ENCODE measurements around the gene MED9. TPM values are rescaled to one million over a fixed set of nuclear protein-coding genes. Genes with fewer than 3 reads are reported as not detected.

MED9 gene
- total RNA-seq, 2 experiments from 2014 or later: 21.8 to 27.5 TPM

DNA sequence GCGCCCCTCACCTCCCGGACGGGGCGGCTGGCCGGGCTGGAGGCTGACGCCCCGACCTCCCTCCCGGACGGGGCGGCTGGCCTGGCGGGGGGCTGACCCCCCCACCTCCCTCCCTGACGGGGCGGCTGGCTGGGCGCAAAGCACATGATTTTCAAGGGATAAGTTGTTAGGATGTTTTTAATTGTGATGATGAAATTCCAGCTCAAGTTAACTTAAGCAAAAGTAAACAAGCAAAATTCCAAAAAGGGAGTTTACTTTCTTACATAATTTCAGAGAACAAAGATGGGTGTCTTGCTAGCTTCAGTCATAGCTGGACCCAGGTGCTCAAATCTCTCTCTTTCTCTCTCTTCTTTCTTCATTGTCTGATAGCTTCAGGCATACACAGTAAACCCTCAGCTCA lies 33.6 kb upstream of the MED9 start:
- no TSS peak for BruUV-seq (replicated peaks)
- Histone ChIP-seq H3K4me2 (ENCODE audit: low read length) (no peak overlapping the region), H4K20me1 (ENCODE audit: insufficient read depth, low read length) (no peaks in the 10 kb centered on the region), H3K36me3 (ENCODE audit: insufficient read depth, low read length) (no peaks in the 10 kb centered on the region), H3K9me3 (ENCODE audit: low read length) (no peaks in the 10 kb centered on the region), H2AFZ (ENCODE audit: low read length) (no peak overlapping the region), H3K4me3 (ENCODE audit: low read depth, low read length, poor library complexity, severe bottlenecking) (no peak overlapping the region), H3K9me2 (ENCODE audit: insufficient read depth, low read length) (no peaks in the 10 kb centered on the region), H3K4me1 (ENCODE audit: insufficient read depth, low read length, poor library complexity, severe bottlenecking) (peaks cover 11% of the 10 kb centered on the region), H3K27ac (ENCODE audit: low read depth, low read length, poor library complexity, severe bottlenecking) (no peak overlapping the region), H3K79me2 (ENCODE audit: insufficient read depth, low read depth, low read length) (no peaks in the 10 kb centered on the region)
- intact Hi-C loops (cut with micrococcal nuclease; ENCODE audit: unreplicated experiment): no loop called here
- POLR2A ChIA-PET: no interaction called here
- no peak for TF ChIP-seq EZH2phosphoT487 (IDR thresholded peaks at IDR 0.05; ENCODE audit: borderline replicate concordance, low read depth, low read length)
- TF ChIP-seq, protein P1, sequence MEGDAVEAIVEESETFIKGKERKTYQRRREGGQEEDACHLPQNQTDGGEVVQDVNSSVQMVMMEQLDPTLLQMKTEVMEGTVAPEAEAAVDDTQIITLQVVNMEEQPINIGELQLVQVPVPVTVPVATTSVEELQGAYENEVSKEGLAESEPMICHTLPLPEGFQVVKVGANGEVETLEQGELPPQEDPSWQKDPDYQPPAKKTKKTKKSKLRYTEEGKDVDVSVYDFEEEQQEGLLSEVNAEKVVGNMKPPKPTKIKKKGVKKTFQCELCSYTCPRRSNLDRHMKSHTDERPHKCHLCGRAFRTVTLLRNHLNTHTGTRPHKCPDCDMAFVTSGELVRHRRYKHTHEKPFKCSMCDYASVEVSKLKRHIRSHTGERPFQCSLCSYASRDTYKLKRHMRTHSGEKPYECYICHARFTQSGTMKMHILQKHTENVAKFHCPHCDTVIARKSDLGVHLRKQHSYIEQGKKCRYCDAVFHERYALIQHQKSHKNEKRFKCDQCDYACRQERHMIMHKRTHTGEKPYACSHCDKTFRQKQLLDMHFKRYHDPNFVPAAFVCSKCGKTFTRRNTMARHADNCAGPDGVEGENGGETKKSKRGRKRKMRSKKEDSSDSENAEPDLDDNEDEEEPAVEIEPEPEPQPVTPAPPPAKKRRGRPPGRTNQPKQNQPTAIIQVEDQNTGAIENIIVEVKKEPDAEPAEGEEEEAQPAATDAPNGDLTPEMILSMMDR (conservative IDR thresholded peaks at IDR 0.05; ENCODE audit: low read length): no peak
- no peak for DNase-seq (ENCODE audit: low spot score)
- CTCF ChIA-PET (ENCODE audit: unreplicated experiment): no interaction called here

DNA sequence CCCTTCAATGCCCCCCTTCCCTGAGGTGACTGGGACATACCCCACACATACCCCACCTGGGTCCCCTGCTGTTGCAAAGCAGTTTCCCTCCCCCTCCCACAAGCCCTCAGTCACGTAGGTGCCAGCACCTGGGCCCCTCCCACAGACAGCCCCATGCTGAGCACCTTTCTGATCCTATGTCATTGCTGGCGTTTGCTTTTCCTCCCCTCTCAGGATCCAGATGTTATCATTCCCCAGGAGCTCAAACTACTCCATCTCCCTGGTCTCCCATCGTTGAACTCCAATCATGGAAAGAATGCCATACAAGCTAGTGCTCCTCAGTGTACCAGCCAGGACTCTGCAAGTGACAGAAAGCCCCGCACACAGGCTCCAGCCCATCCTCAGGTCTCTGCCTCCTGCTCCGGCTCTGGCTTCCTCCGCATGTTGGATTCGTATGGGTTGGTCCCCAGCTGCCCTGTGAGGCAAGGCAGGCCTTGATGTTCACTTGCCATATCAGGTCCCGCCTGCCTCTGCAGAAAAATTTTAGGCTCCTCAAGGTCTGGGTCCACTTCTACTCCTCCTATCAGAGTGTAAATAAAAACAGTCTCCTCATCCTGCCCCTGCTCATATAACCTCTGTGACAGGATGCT lies 31.4 kb upstream of the MED9 start:
- BruUV-seq (replicated peaks): no TSS peak
- ChIA-PET CTCF (ENCODE audit: unreplicated experiment) (no interaction called here), POLR2A (no interaction called here)
- Histone ChIP-seq H3K36me3 (ENCODE audit: insufficient read depth, low read length) (no peaks in the 10 kb centered on the region), H4K20me1 (ENCODE audit: insufficient read depth, low read length) (no peaks in the 10 kb centered on the region), H3K4me1 (ENCODE audit: insufficient read depth, low read length, poor library complexity, severe bottlenecking) (peaks cover 11% of the 10 kb centered on the region), H3K4me2 (ENCODE audit: low read length) (no peak overlapping the region), H3K9me3 (ENCODE audit: low read length) (no peaks in the 10 kb centered on the region), H3K4me3 (ENCODE audit: low read depth, low read length, poor library complexity, severe bottlenecking) (no peak overlapping the region), H3K79me2 (ENCODE audit: insufficient read depth, low read depth, low read length) (no peaks in the 10 kb centered on the region), H2AFZ (ENCODE audit: low read length) (no peak overlapping the region), H3K9me2 (ENCODE audit: insufficient read depth, low read length) (no peaks in the 10 kb centered on the region), H3K27ac (ENCODE audit: low read depth, low read length, poor library complexity, severe bottlenecking) (no peak overlapping the region)
- no peak for TF ChIP-seq EZH2phosphoT487 (IDR thresholded peaks at IDR 0.05; ENCODE audit: borderline replicate concordance, low read depth, low read length)
- TF ChIP-seq, protein P1 (conservative IDR thresholded peaks at IDR 0.05; ENCODE audit: low read length): no peak
- intact Hi-C loops (cut with micrococcal nuclease; ENCODE audit: unreplicated experiment): no loop called here
- no peak for DNase-seq (ENCODE audit: low spot score)

DNA sequence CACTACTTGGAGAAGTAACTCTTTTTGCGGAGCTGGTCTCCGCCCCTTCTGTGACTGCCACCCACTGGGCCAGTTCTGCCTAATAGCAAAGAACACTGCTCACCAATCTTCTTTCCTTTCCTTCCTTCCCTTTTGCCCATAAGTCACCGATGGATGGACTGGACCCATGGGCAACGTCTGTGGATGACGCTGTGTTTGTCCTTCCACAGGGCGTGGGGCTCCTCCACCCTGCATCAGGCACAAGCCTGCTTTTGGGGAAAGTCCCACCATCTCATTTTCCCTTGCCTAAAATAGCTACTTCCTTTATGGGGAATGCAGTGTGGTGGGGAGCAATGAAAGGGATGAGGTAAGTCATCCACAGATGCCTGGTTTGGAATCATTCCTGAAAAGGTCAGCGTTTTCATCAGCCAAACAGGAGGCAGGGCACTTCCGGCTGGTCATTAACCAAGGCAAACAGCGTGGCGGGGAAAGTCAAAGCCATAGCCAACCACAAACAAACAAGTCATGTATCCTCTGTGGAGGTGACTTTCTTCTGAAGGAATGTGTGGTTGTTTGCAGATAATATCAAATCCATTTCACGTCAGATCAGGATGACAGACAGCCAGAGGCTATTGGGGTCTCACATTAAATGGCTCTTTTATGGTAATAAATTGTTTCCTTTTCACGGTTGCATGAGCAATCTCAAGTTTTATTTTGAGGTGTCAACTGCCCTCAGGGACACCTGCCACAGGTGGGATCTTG lies 30.7 kb upstream of the MED9 start:
- H3K36me3 ChIP-seq (ENCODE audit: insufficient read depth, low read length): no peaks in the 10 kb centered on the region
- no peak overlapping the region for H3K4me3 ChIP-seq (ENCODE audit: low read depth, low read length, poor library complexity, severe bottlenecking)
- TF ChIP-seq, protein P1 (conservative IDR thresholded peaks at IDR 0.05; ENCODE audit: low read length): no peak
- TF ChIP-seq EZH2phosphoT487 (IDR thresholded peaks at IDR 0.05; ENCODE audit: borderline replicate concordance, low read depth, low read length): no peak
- H3K4me1 ChIP-seq (ENCODE audit: insufficient read depth, low read length, poor library complexity, severe bottlenecking): peaks cover 11% of the 10 kb centered on the region
- no peaks in the 10 kb centered on the region for H3K9me3 ChIP-seq (ENCODE audit: low read length)
- H3K27ac ChIP-seq (ENCODE audit: low read depth, low read length, poor library complexity, severe bottlenecking): no peak overlapping the region
- ChIA-PET CTCF (ENCODE audit: unreplicated experiment) (no interaction called here), POLR2A (no interaction called here)
- no peak overlapping the region for H3K4me2 ChIP-seq (ENCODE audit: low read length)
- DNase-seq (ENCODE audit: low spot score): no peak
- no TSS peak for BruUV-seq (replicated peaks)
- no peaks in the 10 kb centered on the region for H3K9me2 ChIP-seq (ENCODE audit: insufficient read depth, low read length)
- intact Hi-C loops (cut with micrococcal nuclease; ENCODE audit: unreplicated experiment): no loop called here
- no peaks in the 10 kb centered on the region for H3K79me2 ChIP-seq (ENCODE audit: insufficient read depth, low read depth, low read length)
- no peak overlapping the region for H2AFZ ChIP-seq (ENCODE audit: low read length)
- no peaks in the 10 kb centered on the region for H4K20me1 ChIP-seq (ENCODE audit: insufficient read depth, low read length)

Measured in OCI-LY7 (cell line).